ENCODE data around the gene NSMCE4A. TPM values are rescaled to one million over a fixed set of nuclear protein-coding genes. Genes with fewer than 3 reads are reported as not detected.

The NSMCE4A gene
- total RNA-seq, 2 donors from 2014 or later: 55.0 to 63.9 TPM

DNA sequence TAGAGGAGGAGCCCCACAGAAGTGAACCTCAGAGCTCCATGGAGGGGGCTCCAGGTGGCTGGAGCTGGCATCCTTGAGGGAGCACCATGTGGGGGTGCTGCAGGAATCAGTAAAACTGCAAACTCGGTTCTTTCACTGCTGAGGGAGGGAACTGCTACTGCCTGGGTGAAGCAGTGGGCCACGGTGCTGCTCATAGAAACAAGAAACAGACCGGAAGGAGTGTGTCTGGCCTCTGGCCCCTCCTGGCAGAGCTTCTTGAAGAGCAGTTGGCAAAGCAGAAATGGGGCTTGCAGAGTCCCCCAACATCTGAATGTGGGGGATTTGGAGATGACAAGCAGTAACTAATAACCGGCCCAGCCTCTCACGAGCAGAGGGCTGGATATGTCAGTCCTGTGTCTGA, 37.7 kb upstream of the NSMCE4A start:
- H3K9ac ChIP-seq (ENCODE audit: low read depth in 2 of 2, low read length in 2 of 2): no peak overlapping the region
- H3K27me3 ChIP-seq: no peaks in the 10 kb centered on the region
- H3K9me3 ChIP-seq: no peaks in the 10 kb centered on the region
- H3K4me3 ChIP-seq: no peak overlapping the region
- no peaks in the 10 kb centered on the region for H3K36me3 ChIP-seq
- no peaks in the 10 kb centered on the region for H3K4me1 ChIP-seq
- H3K27ac ChIP-seq: no peak overlapping the region
- intact Hi-C loops (cut with DNase I): no loop called here
- TF ChIP-seq, protein P1, sequence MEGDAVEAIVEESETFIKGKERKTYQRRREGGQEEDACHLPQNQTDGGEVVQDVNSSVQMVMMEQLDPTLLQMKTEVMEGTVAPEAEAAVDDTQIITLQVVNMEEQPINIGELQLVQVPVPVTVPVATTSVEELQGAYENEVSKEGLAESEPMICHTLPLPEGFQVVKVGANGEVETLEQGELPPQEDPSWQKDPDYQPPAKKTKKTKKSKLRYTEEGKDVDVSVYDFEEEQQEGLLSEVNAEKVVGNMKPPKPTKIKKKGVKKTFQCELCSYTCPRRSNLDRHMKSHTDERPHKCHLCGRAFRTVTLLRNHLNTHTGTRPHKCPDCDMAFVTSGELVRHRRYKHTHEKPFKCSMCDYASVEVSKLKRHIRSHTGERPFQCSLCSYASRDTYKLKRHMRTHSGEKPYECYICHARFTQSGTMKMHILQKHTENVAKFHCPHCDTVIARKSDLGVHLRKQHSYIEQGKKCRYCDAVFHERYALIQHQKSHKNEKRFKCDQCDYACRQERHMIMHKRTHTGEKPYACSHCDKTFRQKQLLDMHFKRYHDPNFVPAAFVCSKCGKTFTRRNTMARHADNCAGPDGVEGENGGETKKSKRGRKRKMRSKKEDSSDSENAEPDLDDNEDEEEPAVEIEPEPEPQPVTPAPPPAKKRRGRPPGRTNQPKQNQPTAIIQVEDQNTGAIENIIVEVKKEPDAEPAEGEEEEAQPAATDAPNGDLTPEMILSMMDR (IDR thresholded peaks at IDR 0.05): no peak
- no peak for DNase-seq

DNA sequence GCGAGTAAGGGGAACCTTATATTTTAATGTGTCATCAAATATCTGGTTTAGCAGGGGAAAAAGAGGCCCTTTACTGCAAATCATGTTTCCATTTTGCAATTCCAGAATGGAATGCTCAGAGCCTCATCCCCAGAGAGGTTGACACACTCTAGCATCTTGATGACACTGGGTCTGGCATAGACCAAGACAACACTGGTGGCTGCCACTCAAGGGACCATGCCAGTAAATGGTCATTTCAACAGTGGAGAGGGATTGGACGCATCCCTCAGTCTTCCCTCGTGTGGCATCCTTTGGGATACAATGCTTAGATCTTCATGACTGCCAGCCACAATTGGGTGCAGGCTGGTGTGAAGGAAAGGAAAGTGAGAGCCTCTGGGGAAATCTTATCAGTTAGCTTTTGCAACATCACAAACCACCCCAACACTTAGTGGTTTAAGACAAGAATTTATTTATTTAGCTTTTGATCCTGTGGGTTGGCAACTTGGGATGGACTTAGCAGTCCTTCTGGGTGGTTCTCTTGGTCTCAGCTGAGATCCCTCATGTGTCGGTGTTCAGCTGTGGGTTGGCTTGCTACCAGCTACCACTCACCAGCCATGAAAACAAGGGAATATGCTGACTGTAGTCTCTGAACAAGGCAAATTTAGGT, 35.5 kb upstream of the NSMCE4A start:
- Histone ChIP-seq H3K27ac (no peak overlapping the region), H3K9me3 (no peaks in the 10 kb centered on the region), H3K9ac (ENCODE audit: low read depth in 2 of 2, low read length in 2 of 2) (no peak overlapping the region), H3K27me3 (no peaks in the 10 kb centered on the region), H3K4me3 (no peak overlapping the region), H3K36me3 (no peaks in the 10 kb centered on the region), H3K4me1 (no peaks in the 10 kb centered on the region)
- DNase-seq: no peak
- TF ChIP-seq, protein P1 (IDR thresholded peaks at IDR 0.05): no peak
- intact Hi-C loops (cut with DNase I): no loop called here

DNA sequence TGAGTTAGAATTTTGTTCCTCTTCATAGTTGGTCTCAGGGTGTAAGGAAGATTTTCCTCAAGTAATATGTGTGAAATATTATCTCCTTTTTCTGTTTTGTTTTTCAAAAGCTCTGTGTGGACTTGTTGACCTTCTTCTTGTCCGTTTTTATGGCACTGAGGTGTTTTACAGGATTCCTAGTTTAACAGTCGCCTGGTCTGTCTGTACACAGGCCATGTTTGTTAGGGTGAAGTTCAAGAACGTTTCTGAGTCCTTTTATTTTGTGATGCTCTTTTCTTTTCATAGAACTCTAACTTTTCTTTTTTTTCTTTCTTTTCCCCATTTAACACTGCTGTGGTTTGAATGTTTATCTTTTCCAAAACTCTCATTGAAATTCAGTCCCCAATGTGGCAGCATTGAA, 32.4 kb upstream of the NSMCE4A start:
- DNase-seq: no peak
- Histone ChIP-seq H3K36me3 (no peaks in the 10 kb centered on the region), H3K4me3 (no peak overlapping the region), H3K4me1 (no peaks in the 10 kb centered on the region), H3K9ac (ENCODE audit: low read depth in 2 of 2, low read length in 2 of 2) (no peak overlapping the region), H3K27me3 (no peaks in the 10 kb centered on the region), H3K27ac (no peak overlapping the region), H3K9me3 (no peaks in the 10 kb centered on the region)
- intact Hi-C loops (cut with DNase I): no loop called here
- TF ChIP-seq, protein P1 (IDR thresholded peaks at IDR 0.05): no peak

DNA sequence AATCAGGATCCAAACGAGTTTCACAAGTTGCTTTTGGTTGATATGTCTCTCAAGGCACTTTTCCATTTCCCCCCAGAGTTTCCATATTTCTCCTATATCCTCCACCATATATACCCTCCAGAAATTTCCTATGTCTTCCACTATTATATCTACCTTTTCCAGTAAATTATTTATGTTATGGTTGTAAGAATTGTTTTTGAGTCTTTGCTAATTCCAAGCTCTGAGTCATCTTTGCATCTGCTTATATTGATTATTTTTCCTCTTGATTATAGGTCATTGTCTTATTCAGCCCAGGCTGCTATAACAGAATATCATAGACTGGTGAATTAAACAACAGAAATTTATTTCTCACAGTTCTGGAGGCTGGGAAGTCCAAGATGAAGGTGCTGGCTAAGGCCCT, 26.7 kb upstream of the NSMCE4A start:
- H3K9ac ChIP-seq (ENCODE audit: low read depth in 2 of 2, low read length in 2 of 2): no peak overlapping the region
- H3K4me3 ChIP-seq: no peak overlapping the region
- H3K36me3 ChIP-seq: no peaks in the 10 kb centered on the region
- H3K9me3 ChIP-seq: no peaks in the 10 kb centered on the region
- H3K27me3 ChIP-seq: no peaks in the 10 kb centered on the region
- intact Hi-C loops (cut with DNase I): no loop called here
- H3K27ac ChIP-seq: no peak overlapping the region
- no peak for DNase-seq
- no peaks in the 10 kb centered on the region for H3K4me1 ChIP-seq
- TF ChIP-seq, protein P1 (IDR thresholded peaks at IDR 0.05): no peak

DNA sequence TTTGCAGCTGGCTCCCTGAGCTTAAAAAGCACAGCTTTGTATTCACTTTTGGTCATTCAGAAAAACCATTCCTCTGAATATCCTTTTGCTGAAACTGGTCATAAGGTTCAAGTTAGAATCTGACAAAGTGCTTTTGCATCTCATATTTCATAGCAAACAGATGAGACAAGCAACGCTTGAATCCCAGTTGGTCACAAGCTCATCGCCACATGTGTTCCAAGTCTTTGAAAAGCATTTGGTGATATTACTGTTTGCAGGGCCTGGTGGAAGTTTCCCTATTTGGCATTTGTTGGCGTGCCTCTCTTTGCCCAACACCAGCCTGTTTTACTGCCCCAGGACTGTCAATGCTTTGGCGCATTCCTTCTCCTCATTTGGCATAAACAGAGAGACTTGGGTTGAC, 24.3 kb upstream of the NSMCE4A start:
- no peaks in the 10 kb centered on the region for H3K36me3 ChIP-seq
- no peak for DNase-seq
- intact Hi-C loops (cut with DNase I): no loop called here
- no peak overlapping the region for H3K4me3 ChIP-seq
- no peaks in the 10 kb centered on the region for H3K27me3 ChIP-seq
- no peak overlapping the region for H3K27ac ChIP-seq
- TF ChIP-seq, protein P1 (IDR thresholded peaks at IDR 0.05): no peak
- no peaks in the 10 kb centered on the region for H3K4me1 ChIP-seq
- H3K9me3 ChIP-seq: no peaks in the 10 kb centered on the region
- no peak overlapping the region for H3K9ac ChIP-seq (ENCODE audit: low read depth in 2 of 2, low read length in 2 of 2)
